Measurements from ENCODE around the gene ABCA1.
"Not testable (repeated sequence)": the region's sequence is repeated elsewhere in the genome, so short reads cannot be mapped to it uniquely, and the experiment has no call there.

The ABCA1 gene

GRCh38 chr9:104784098-104784497 lies 143.9 kb downstream of the ABCA1 start:
- DNase-seq, result no peak

DNA sequence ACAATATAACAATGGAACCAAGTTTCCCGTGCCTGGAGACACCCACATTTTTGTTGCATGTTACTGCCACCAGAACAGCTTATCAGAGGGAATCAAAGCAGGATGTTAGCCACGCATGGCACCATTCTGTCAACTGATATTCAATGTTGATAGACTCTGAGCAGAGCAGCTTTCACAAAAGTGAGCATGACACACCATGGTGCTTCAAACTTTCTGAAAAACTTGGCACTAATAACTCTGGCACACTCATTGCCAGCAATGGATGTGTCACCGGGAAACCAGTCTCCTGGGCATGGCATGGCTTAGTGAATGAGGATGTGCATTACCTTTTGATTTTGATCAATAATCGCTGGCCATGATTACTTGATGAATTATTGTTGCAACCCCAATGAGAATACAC lies 144.4 kb downstream of the ABCA1 start:
- no peak for DNase-seq

GRCh38 chr9:104780796-104781395 lies 147.1 kb downstream of the ABCA1 start:
- no peak for DNase-seq

DNA sequence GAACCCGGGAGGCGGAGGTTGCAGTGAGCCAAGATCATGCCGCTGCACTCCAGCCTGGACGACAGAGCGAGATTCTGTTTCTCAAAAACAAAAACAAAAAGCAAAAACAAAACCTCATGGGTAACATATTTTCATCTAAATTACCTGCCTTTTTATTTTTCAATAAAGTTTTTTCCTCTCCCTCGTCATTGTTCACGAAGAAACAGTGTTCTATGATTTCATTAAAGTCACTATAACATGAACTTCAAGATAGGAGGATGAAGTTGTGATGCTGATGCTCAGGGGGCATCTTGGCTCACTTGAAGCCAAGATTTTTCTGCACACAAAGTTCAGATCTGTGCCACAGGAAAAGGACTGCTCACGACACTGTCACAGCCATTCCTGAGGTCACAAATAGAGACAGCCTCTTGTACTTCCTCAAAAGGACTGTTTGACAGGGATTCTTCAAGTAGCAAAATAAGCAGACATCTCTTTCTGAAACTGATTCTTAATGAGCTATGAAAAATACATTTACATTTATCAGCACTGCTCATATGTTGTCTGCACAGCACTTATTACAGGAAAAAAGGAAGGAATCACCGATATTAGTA lies 147.9 kb downstream of the ABCA1 start:
- no peak for DNase-seq

GRCh38 chr9:104779334-104779733 lies 148.6 kb downstream of the ABCA1 start:
- DNase-seq, result no peak

DNA sequence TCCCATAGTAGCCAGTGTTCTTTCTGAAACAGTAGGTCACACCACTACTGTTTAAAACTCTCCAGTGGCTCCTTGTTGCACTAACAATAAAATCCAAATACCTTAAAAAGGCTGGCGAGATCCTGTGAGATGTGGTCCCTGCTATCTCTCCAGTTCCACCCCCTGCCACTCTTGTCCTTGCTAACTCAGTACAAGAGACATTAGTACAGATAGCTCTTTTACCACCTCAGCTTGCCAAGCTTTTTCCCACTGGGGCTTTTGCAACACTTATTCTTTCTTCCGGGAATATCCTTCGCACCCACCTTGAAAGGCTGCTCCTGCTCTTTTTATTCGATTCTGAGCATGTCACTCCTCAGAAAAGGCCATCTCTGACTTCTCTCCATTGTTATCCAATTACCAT lies 149.2 kb downstream of the ABCA1 start:
- no peak for DNase-seq

DNA sequence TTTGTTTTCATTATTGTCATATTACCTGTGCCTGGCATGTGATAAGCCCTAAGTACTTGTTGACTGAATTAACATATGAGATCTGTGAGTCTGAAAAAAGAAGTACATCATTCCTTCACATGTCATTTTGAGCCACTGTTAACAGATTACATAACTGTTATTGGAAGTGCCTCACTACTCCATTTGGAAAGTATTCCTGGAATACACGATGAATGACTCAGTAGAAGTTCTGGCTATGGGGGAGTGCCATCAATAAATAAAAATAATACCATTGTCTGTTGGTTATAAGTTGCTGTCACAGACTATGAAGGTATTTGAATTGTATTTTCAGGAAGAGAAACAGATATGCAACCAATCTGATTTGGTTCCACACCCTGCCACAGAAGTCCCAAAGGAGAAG lies 151.2 kb downstream of the ABCA1 start:
- no peak for DNase-seq

- no peak for DNase-seq
Measured at GRCh38 chr9:104775976-104776375, 152.0 kb downstream of the ABCA1 start.

DNA sequence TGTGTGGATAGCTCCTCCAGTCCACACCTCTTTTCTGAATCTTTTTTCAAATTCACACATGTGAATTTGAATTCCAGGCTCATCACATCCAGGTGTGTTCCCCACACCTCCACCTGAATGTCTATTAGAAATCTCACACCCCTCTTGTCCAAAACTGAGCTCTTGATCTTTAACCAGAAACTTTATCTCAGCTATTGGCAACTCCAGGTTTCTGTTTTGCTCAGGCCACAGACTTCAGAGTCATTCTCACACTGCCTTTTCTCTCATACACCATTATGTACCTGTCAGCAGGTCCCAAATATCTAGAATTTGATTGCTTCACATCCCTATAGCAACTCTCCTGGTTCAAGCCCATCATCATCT lies 152.4 kb downstream of the ABCA1 start:
- DNase-seq, result no peak

DNA sequence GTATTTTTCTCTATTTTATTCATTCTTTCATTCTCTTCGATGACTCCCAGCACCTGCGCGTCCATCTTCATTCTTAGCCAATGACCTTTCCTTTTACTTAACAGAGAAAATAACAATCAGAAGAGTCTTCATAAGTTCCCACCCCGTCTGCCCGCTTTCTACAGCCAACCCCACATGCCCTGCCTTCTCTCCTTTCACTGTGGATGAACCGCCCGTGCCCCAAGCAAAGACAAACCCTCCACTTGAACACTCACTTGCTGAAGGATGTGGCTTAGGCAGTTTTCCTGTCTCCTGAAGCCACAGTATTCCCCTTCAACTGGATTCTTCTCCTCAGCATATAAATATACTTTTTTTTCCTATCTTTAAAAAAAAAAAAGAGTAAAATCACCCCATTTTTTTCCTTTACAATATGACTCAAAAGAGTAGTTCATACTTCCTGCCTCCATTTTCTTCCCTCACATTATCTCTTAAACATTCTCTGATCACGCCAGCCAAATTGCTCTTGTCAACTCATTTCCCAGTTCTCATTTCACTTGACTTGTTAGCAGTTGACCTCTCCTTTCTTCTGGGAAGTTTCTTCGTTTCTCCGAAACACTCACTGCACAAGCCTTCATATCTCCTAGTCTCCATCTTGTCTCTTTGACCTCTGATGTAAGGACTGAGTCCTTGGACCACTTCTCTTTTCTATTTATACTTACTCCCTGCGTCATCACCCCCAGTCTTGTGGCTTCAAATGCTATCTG lies 153.0 kb downstream of the ABCA1 start:
- no peak for DNase-seq

DNA sequence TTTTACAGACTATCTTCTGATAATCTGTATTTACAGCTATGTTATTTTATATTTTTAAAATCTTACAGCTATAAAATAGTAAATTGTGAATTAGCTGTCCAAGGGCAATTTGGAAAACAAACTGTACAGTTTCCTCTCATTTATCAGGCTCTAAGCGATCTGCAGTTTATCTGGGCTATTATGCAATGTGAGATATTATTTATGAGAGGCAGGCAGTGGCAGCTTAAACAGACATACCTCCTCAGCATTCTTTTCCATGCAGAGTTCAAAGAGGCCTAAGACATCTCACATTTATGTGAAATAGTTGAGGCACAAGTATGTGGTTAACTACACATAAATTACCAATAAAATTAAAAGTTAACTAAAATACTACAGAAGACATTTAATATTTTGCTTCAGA lies 153.8 kb downstream of the ABCA1 start:
- DNase-seq, result no peak

GRCh38 chr9:104772714-104773510 lies 155.0 kb downstream of the ABCA1 start:
- DNase-seq, result no peak

GRCh38 chr9:104769655-104770054 lies 158.3 kb downstream of the ABCA1 start:
- no peak for DNase-seq

GRCh38 chr9:104769029-104769428 lies 158.9 kb downstream of the ABCA1 start:
- DNase-seq, result not testable (repeated sequence)

DNA sequence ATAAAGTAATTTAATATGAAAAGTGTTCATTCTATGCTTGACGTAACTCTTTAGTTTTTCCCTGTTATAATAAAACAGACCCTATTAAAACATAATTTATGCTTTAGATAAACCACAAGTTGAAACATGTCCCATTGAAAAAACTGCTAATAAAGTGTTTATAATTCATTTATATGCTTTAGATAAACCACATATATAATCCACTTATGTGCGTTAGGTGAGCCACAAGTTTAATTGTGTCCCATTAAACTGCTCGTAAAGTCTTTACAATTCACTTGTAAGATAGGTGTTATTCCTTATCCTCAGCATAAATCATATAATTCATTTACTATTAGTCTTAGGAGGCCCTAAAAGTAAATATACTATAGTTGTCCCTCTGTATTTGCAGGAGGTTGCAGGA lies 160.4 kb downstream of the ABCA1 start:
- no peak for DNase-seq

DNA sequence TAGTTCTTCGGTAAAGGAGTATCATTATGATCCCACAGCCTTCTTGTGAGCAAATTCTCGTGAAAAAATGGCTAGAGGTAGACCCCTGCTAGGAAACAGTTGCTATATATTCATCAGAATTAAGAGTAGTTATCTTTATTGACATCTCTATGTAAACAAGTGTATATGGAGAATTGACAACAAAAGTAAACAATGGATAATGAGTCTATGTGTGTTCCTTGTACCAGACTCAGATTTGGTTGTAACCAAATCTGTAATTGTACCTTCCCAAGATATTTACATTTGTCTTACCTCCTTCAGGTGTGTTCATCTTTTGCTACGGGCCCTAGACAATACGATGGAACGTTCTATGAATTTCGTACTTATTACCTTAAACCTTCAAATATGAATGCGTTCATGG lies 161.9 kb downstream of the ABCA1 start:
- no peak for DNase-seq

DNA sequence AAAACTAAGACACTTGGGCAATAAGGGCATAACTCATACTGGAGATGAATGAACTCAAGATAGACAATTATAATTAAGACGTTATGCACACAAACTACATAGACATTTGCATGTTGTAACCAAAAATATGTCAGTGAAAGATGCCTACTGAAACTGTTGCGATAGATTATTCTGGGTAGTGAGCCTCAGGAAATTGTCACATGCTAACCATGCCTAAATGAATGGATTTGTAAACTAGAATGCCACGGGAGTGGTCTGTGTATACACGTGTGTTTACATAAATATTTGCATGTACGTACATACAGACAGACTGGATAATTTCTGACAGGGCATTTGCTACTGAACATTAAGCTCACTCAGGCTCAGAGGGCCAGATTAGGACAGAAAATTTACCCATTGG lies 162.8 kb downstream of the ABCA1 start:
- no peak for DNase-seq

DNA sequence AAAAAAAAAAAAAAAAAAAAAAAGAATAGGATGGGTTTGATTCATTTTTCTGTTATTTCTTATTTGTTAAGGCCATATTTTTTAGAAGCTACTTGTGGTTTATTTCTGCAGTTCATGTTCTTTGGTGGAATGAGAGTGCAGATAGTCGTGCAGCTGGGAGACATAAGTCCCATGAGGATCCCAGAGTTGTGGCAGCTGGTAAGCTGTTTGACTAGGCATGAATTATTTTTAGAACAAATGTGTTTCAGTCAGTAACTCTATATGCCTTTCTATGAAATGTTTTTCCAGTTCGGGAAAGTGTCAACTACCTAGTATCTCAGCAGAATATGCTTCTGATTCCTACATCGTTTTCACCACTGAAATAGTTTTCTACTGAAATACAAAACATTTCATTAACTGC lies 169.0 kb downstream of the ABCA1 start:
- no peak for DNase-seq

- DNase-seq, result no peak
Measured at GRCh38 chr9:104750185-104750767, 177.7 kb downstream of the ABCA1 start.

GRCh38 chr9:104748359-104749031 lies 179.5 kb downstream of the ABCA1 start:
- no peak for DNase-seq

GRCh38 chr9:104747565-104748358 lies 180.2 kb downstream of the ABCA1 start, which contains the start of gene NIPSNAP3A:
NIPSNAP3A (plus strand) TSS chr9:104747683; CDS start chr9:104747793, 110 bp downstream.
- no peak for DNase-seq

- DNase-seq, result no peak
Measured at GRCh38 chr9:104747245-104747564, 180.8 kb downstream of the ABCA1 start.

Measured in NCI-H446 treated with DMSO at 0.1 percent for 48 hours (cell line).